PC-3 (cell line): ENCODE results near the gene DSTN. TPM values are rescaled to one million over a fixed set of nuclear protein-coding genes. Genes with fewer than 3 reads are reported as not detected.

Source experiments
- ATAC-seq: fragments of 200-7000 bp; cut with Tn5 transposase; 2 replicates; pipeline ENCODE4 v1.9.1; 2020; ENCODE audit warnings: mild to moderate bottlenecking, moderate library complexity
- BruUV-seq: library from RNA; stranded (reverse); fragments of 400-500 nt; replicated peaks from 2 replicates; lab custom pipeline; 2021; lab: Mats Ljungman, UMichigan
- CTCF ChIA-PET: fragments of 300-600 bp; sonication (Branson Sonifier 250); formaldehyde crosslinking; loops from one replicate; lab custom pipeline; 2022; ENCODE audit warnings: antibody characterized with exemption; lab: Charles Lee
- POLR2A ChIA-PET: fragments of 300-600 bp; sonication (Branson Sonifier 250); formaldehyde crosslinking; loops from one replicate; lab custom pipeline; 2022; ENCODE audit warnings: antibody characterized with exemption; ENCODE audit not compliant: unreplicated experiment; lab: Charles Lee
- DNase-seq: peaks from one replicate; pipeline ENCODE4 v3.0.0-alpha.2; 2015
- H2AFZ ChIP-seq: fragments of 300-600 bp; sonication (generic); 2 replicates; pipeline ENCODE4 v1.6.0; 2016; ENCODE audit warnings: antibody characterized with exemption, low read length
- H3F3A ChIP-seq: fragments of 300-600 bp; sonication (generic); one replicate; pipeline ENCODE4 v1.6.0; 2017; ENCODE audit warnings: antibody characterized with exemption, low read length, control low read depth, mild to moderate bottlenecking; ENCODE audit not compliant: unreplicated experiment
- H3K27ac ChIP-seq: fragments of 300-600 bp; sonication (generic); 2 replicates; pipeline ENCODE4 v1.5.1; 2016; ENCODE audit warnings: mild to moderate bottlenecking, low read length
- H3K27me3 ChIP-seq: fragments of 300-600 bp; sonication (generic); 2 replicates; pipeline ENCODE4 v1.6.1; 2016; ENCODE audit warnings: low read length, mixed read lengths
- H3K36me3 ChIP-seq: fragments of 300-600 bp; sonication (generic); 2 replicates; pipeline ENCODE4 v1.6.1; 2016; ENCODE audit warnings: low read depth, mixed run types, low read length, mixed read lengths
- H3K4me1 ChIP-seq: fragments of 300-600 bp; sonication (generic); 2 replicates; pipeline ENCODE4 v1.5.1; 2016; ENCODE audit warnings: low read length; ENCODE audit not compliant: insufficient read depth
- H3K4me2 ChIP-seq: fragments of 300-600 bp; sonication (generic); 2 replicates; pipeline ENCODE4 v1.6.0; 2016; ENCODE audit warnings: low read length
- H3K4me3 ChIP-seq: fragments of 300-600 bp; sonication (generic); 2 replicates; pipeline ENCODE4 v1.5.1; 2016; ENCODE audit warnings: mild to moderate bottlenecking, low read length, mixed read lengths
- H3K79me2 ChIP-seq: fragments of 300-600 bp; sonication (generic); 2 replicates; pipeline ENCODE4 v1.6.1; 2017; ENCODE audit warnings: low read length, mixed read lengths
- H3K9ac ChIP-seq: fragments of 300-600 bp; sonication (generic); 2 replicates; pipeline ENCODE4 v1.6.0; 2016; ENCODE audit warnings: mild to moderate bottlenecking, low read length
- H3K9me2 ChIP-seq: fragments of 300-600 bp; sonication (generic); replicated peaks from 2 replicates; pipeline ENCODE4 v1.6.1; 2016; ENCODE audit warnings: mixed run types, low read length, mixed read lengths
- H3K9me3 ChIP-seq: fragments of 300-600 bp; sonication (generic); 2 replicates; pipeline ENCODE4 v1.6.1; 2016; ENCODE audit warnings: low read length, mixed read lengths
- H4K20me1 ChIP-seq: fragments of 300-600 bp; sonication (generic); 2 replicates; pipeline ENCODE4 v1.6.1; 2016; ENCODE audit warnings: low read length, mixed read lengths
- CTCF ChIP-seq: fragments of 300-600 bp; sonication (generic); conservative IDR thresholded peaks from 2 replicates; pipeline ENCODE4 v1.5.1; 2017; ENCODE audit warnings: antibody characterized with exemption, low read depth, mild to moderate bottlenecking, low read length
- EZH2 ChIP-seq: fragments of 300-600 bp; sonication (generic); IDR thresholded peaks from one replicate; pipeline ENCODE4 v1.6.1; 2017; ENCODE audit warnings: antibody characterized with exemption, mild to moderate bottlenecking, low read length; ENCODE audit not compliant: unreplicated experiment
- EZH2phosphoT487 ChIP-seq: fragments of 300-600 bp; sonication (generic); IDR thresholded peaks from 2 replicates; pipeline ENCODE4 v1.6.1; 2018; ENCODE audit warnings: mild to moderate bottlenecking, antibody characterized with exemption, low read length, borderline replicate concordance
- intact Hi-C: fragments of 100-400 bp; cut with micrococcal nuclease; formaldehyde crosslinking; loops from 2 replicates; pipeline ENCODE4 v1.9.0; 2023
- total RNA-seq: library from RNA; depleted of rRNA; stranded (reverse); fragments of >200 nt; gene quantifications from 2 replicates; pipeline ENCODE4 v1.2.3, GENCODE V29; 2014

Gene DSTN
- total RNA-seq, 1 experiment from 2014 or later = 182 TPM

DNA sequence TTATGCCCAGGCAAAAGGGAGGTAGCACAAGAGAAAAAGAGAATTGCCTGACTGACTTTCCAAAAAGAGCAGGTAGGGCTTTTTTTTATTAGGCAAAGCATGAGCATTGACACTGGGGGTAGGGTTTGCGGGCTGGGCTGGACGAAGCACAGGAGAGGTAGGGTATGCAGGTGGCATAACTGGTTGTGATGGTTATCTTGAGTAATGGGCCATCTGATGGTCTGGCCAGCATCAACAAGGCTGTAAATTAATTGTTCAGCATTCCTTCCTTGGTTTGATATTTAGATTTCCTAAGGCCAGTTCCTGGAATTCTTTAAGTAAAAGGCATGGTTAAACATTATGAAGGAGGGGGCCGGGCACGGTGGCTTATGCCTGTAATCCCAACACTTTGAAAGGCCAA, 24.7 kb upstream of the DSTN start:
- TF ChIP-seq EZH2phosphoT487 (no peak), EZH2 (no peak), CTCF (no peak)
- ChIA-PET CTCF (no interaction called here), POLR2A (no interaction called here)
- no peaks in the 10 kb centered on the region for H3K9me3 ChIP-seq
- H3K9ac ChIP-seq = no peak overlapping the region
- no peaks in the 10 kb centered on the region for H3F3A ChIP-seq
- no peak overlapping the region for H3K4me3 ChIP-seq
- H4K20me1 ChIP-seq = no peaks in the 10 kb centered on the region
- DNase-seq (no peak), ATAC-seq (no peak)
- H3K4me2 ChIP-seq = no peak overlapping the region
- no peak overlapping the region for H3K27ac ChIP-seq
- no peaks in the 10 kb centered on the region for H3K27me3 ChIP-seq
- BruUV-seq = no TSS peak
- H2AFZ ChIP-seq = no peak overlapping the region
- no peaks in the 10 kb centered on the region for H3K4me1 ChIP-seq
- H3K79me2 ChIP-seq = no peaks in the 10 kb centered on the region
- intact Hi-C loops = no loop called here
- no peaks in the 10 kb centered on the region for H3K9me2 ChIP-seq
- H3K36me3 ChIP-seq = no peaks in the 10 kb centered on the region

- Histone ChIP-seq H3K9me3 (no peaks in the 10 kb centered on the region), H3K36me3 (no peaks in the 10 kb centered on the region), H3K27me3 (no peaks in the 10 kb centered on the region), H3K4me2 (no peak overlapping the region), H3K4me3 (no peak overlapping the region), H3K9ac (no peak overlapping the region), H3K27ac (no peak overlapping the region), H3F3A (no peaks in the 10 kb centered on the region), H3K4me1 (no peaks in the 10 kb centered on the region), H4K20me1 (no peaks in the 10 kb centered on the region), H2AFZ (no peak overlapping the region), H3K79me2 (no peaks in the 10 kb centered on the region), H3K9me2 (no peaks in the 10 kb centered on the region)
- CTCF ChIA-PET = no interaction called here
- TF ChIP-seq CTCF (no peak), EZH2 (no peak), EZH2phosphoT487 (no peak)
- intact Hi-C loops = no loop called here
- POLR2A ChIA-PET = no interaction called here
- BruUV-seq = no TSS peak
- DNase-seq (no peak), ATAC-seq (no peak)
Measured at GRCh38 chr20:17549131-17549530, 20.7 kb upstream of the DSTN start.

- no TSS peak for BruUV-seq
- ChIA-PET CTCF (no interaction called here), POLR2A (no interaction called here)
- Histone ChIP-seq H3K9me2 (no peaks in the 10 kb centered on the region), H3K4me1 (peaks cover 42% of the 10 kb centered on the region), H2AFZ (no peak overlapping the region), H3K27ac (no peak overlapping the region), H3K4me3 (no peak overlapping the region), H3K27me3 (no peaks in the 10 kb centered on the region), H3F3A (peaks cover 14% of the 10 kb centered on the region), H3K4me2 (no peak overlapping the region), H4K20me1 (no peaks in the 10 kb centered on the region), H3K79me2 (no peaks in the 10 kb centered on the region), H3K9ac (no peak overlapping the region), H3K9me3 (no peaks in the 10 kb centered on the region), H3K36me3 (no peaks in the 10 kb centered on the region)
- no peak for ATAC-seq
- no peak for DNase-seq
- TF ChIP-seq EZH2phosphoT487 (no peak), EZH2 (no peak), CTCF (no peak)
- intact Hi-C loops = loop anchor here (5.0 kb wide), 1 partner anchor 697 kb away; no protein-coding TSS in a partner anchor
Measured at GRCh38 chr20:17555106-17555505, 14.8 kb upstream of the DSTN start.
